ENCODE results near the gene PARD3.

- TF ChIP-seq CTCF (IDR thresholded peaks at IDR 0.05) (no peak), POLR2A (IDR thresholded peaks at IDR 0.05) (no peak)
These were observed 629.1 kb downstream of the PARD3 start for GRCh38 chr10:34185998-34186397.
